IPS-15b (cell line): ENCODE results near the gene SUPT5H.

Experiments
- H3K27me3 ChIP-seq: one replicate; pipeline ENCODE4 v1.6.1; 2013; ENCODE audit warnings: low read length; ENCODE audit not compliant: control insufficient read depth, insufficient read depth
- H3K36me3 ChIP-seq: one replicate; pipeline ENCODE4 v1.6.1; 2013; ENCODE audit warnings: low read length; ENCODE audit not compliant: control insufficient read depth, insufficient read depth
- H3K4me1 ChIP-seq: one replicate; pipeline ENCODE4 v1.6.1; 2013; ENCODE audit warnings: mild to moderate bottlenecking, low read length; ENCODE audit not compliant: control insufficient read depth, insufficient read depth
- H3K4me3 ChIP-seq: one replicate; pipeline ENCODE4 v1.5.1; 2013; ENCODE audit warnings: low read depth, low read length
- H3K9ac ChIP-seq: one replicate; pipeline ENCODE4 v1.6.1; 2013; ENCODE audit warnings: low read depth, mild to moderate bottlenecking, low read length
- H3K9me3 ChIP-seq: one replicate; pipeline ENCODE4 v1.6.1; 2013; ENCODE audit warnings: mild to moderate bottlenecking, low read length; ENCODE audit not compliant: control insufficient read depth, insufficient read depth

The SUPT5H gene

GRCh38 chr19:39420769-39421168 is 24.6 kb upstream of the SUPT5H start:
- Histone ChIP-seq H3K4me1 (no peaks in the 10 kb centered on the region), H3K9ac (no peak overlapping the region), H3K36me3 (peaks cover 51% of the 10 kb centered on the region), H3K27me3 (no peaks in the 10 kb centered on the region), H3K4me3 (no peak overlapping the region), H3K9me3 (no peaks in the 10 kb centered on the region)

- H3K4me1 ChIP-seq: no peaks in the 10 kb centered on the region
- H3K27me3 ChIP-seq: no peaks in the 10 kb centered on the region
- H3K4me3 ChIP-seq: no peak overlapping the region
- no peaks in the 10 kb centered on the region for H3K9me3 ChIP-seq
- no peak overlapping the region for H3K9ac ChIP-seq
- peaks cover 43% of the 10 kb centered on the region for H3K36me3 ChIP-seq
These were observed 23.4 kb upstream of the SUPT5H start for GRCh38 chr19:39422020-39422419.

GRCh38 chr19:39423258-39424086 is 21.9 kb upstream of the SUPT5H start:
- Histone ChIP-seq H3K9ac (no peak overlapping the region), H3K9me3 (no peaks in the 10 kb centered on the region), H3K4me1 (peaks cover 5% of the 10 kb centered on the region), H3K36me3 (peaks cover 36% of the 10 kb centered on the region), H3K4me3 (no peak overlapping the region), H3K27me3 (no peaks in the 10 kb centered on the region)

GRCh38 chr19:39424934-39425333 is 20.4 kb upstream of the SUPT5H start:
- Histone ChIP-seq H3K4me3 (no peak overlapping the region), H3K4me1 (peaks cover 10% of the 10 kb centered on the region), H3K36me3 (peaks cover 28% of the 10 kb centered on the region), H3K9me3 (no peaks in the 10 kb centered on the region), H3K27me3 (no peaks in the 10 kb centered on the region), H3K9ac (no peak overlapping the region)

GRCh38 chr19:39425744-39426143 is 19.6 kb upstream of the SUPT5H start:
- Histone ChIP-seq H3K9me3 (no peaks in the 10 kb centered on the region), H3K27me3 (no peaks in the 10 kb centered on the region), H3K36me3 (peaks cover 21% of the 10 kb centered on the region), H3K9ac (no peak overlapping the region), H3K4me3 (no peak overlapping the region), H3K4me1 (peaks cover 11% of the 10 kb centered on the region)

- Histone ChIP-seq H3K9ac (no peak overlapping the region), H3K4me1 (peaks cover 15% of the 10 kb centered on the region), H3K4me3 (no peak overlapping the region), H3K36me3 (peaks cover 20% of the 10 kb centered on the region), H3K9me3 (no peaks in the 10 kb centered on the region), H3K27me3 (no peaks in the 10 kb centered on the region)
These were observed 19.2 kb upstream of the SUPT5H start for GRCh38 chr19:39426170-39426569.

GRCh38 chr19:39427707-39428106 is 17.7 kb upstream of the SUPT5H start:
- Histone ChIP-seq H3K9me3 (no peaks in the 10 kb centered on the region), H3K4me1 (peaks cover 15% of the 10 kb centered on the region), H3K27me3 (no peaks in the 10 kb centered on the region), H3K36me3 (peaks cover 19% of the 10 kb centered on the region), H3K4me3 (no peak overlapping the region), H3K9ac (no peak overlapping the region)

GRCh38 chr19:39428283-39429112 is 16.9 kb upstream of the SUPT5H start:
- Histone ChIP-seq H3K27me3 (no peaks in the 10 kb centered on the region), H3K4me1 (peaks cover 15% of the 10 kb centered on the region), H3K9me3 (no peaks in the 10 kb centered on the region), H3K4me3 (peak overlapping the region; percentile 27), H3K36me3 (peaks cover 23% of the 10 kb centered on the region), H3K9ac (peak overlapping the region; percentile 81)

- H3K27me3 ChIP-seq: no peaks in the 10 kb centered on the region
- H3K9ac ChIP-seq: peak overlapping the region; percentile 39
- no peaks in the 10 kb centered on the region for H3K9me3 ChIP-seq
- H3K4me3 ChIP-seq: no peak overlapping the region
- H3K4me1 ChIP-seq: peaks cover 21% of the 10 kb centered on the region
- H3K36me3 ChIP-seq: peaks cover 23% of the 10 kb centered on the region
These were observed 14.4 kb upstream of the SUPT5H start for GRCh38 chr19:39430675-39431593.

GRCh38 chr19:39432677-39433025 is 12.7 kb upstream of the SUPT5H start:
- peaks cover 23% of the 10 kb centered on the region for H3K36me3 ChIP-seq
- H3K4me1 ChIP-seq: peaks cover 19% of the 10 kb centered on the region
- no peak overlapping the region for H3K9ac ChIP-seq
- no peaks in the 10 kb centered on the region for H3K9me3 ChIP-seq
- no peak overlapping the region for H3K4me3 ChIP-seq
- H3K27me3 ChIP-seq: no peaks in the 10 kb centered on the region

- Histone ChIP-seq H3K27me3 (no peaks in the 10 kb centered on the region), H3K4me1 (peaks cover 15% of the 10 kb centered on the region), H3K36me3 (peaks cover 23% of the 10 kb centered on the region), H3K9ac (no peak overlapping the region), H3K9me3 (no peaks in the 10 kb centered on the region), H3K4me3 (peak overlapping the region; percentile 99)
These were observed 11.8 kb upstream of the SUPT5H start for GRCh38 chr19:39433480-39434079.
